Measurements from ENCODE around the gene CERK. TPM values are rescaled to one million over a fixed set of nuclear protein-coding genes. Genes with fewer than 3 reads are reported as not detected.

Gene CERK
- total and polyA plus RNA-seq, 7 experiments from 2014 or later = 40.4 to 138 (median 67.5) TPM

- no peaks in the 10 kb centered on the region for H3K27me3 ChIP-seq (ENCODE audit: control insufficient read depth in 2 of 2, insufficient read depth in 2 of 2, low read length in 2 of 2)
- no peaks in the 10 kb centered on the region for H3K9me3 ChIP-seq (ENCODE audit: control insufficient read depth in 2 of 3, low read length in 3 of 3)
- H3K4me1 Mint-ChIP-seq = peaks cover 48 to 84% (median 59%) of the 10 kb centered on the region in 7 donors
- no peak for ATAC-seq
- ChIA-PET POLR2A (interaction anchor here (1.3 kb wide), 1 partner anchor 43 kb away, joined by 3 read pairs; no protein-coding TSS in a partner anchor), CTCF (interaction anchor here (0.9 to 1.8 kb wide), 2 partner anchors 21 to 217 kb away, joined by 3 to 6 read pairs; no protein-coding TSS in a partner anchor)
- DNase-seq = no peak
- no peak overlapping the region for H3K4me3 ChIP-seq (ENCODE audit: low read length)
- H3K27me3 Mint-ChIP-seq = no peaks in the 10 kb centered on the region
- peaks cover 20 to 38% of the 10 kb centered on the region in 2 donors for H3K4me1 ChIP-seq (ENCODE audit: control insufficient read depth in 2 of 2, insufficient read depth in 2 of 2, low read length in 2 of 2)
- no peak overlapping the region for H3K27ac ChIP-seq (ENCODE audit: low read depth, low read length)
- intact Hi-C loops (cut with micrococcal nuclease) = no loop called here
- no peak overlapping the region for H3K4me3 Mint-ChIP-seq
- peaks cover 0 to 19% (median 5%) of the 10 kb centered on the region in 5 donors for H3K36me3 Mint-ChIP-seq
- H3K36me3 ChIP-seq (ENCODE audit: control insufficient read depth in 2 of 3, insufficient read depth in 3 of 3, low read length in 3 of 3) = no peaks in the 10 kb centered on the region
- peak overlapping the region in 5 of 9 donors; percentile 9 to 95 (median 38) for H3K27ac Mint-ChIP-seq
- H3K9me3 Mint-ChIP-seq = no peaks in the 10 kb centered on the region
These were observed 41.6 kb upstream of the CERK start for GRCh38 chr22:46779651-46780050.

GRCh38 chr22:46779023-46779422 lies 41.0 kb upstream of the CERK start:
- H3K36me3 Mint-ChIP-seq = peaks cover 0 to 16% (median 5%) of the 10 kb centered on the region in 5 donors
- no peak overlapping the region for H3K4me3 Mint-ChIP-seq
- H3K4me1 ChIP-seq (ENCODE audit: control insufficient read depth in 2 of 2, insufficient read depth in 2 of 2, low read length in 2 of 2) = peaks cover 26 to 44% of the 10 kb centered on the region in 2 donors
- H3K27ac Mint-ChIP-seq = peak overlapping the region in 3 of 9 donors; percentile 17 to 95 (median 59)
- ChIA-PET CTCF (no interaction called here), POLR2A (no interaction called here)
- intact Hi-C loops (cut with micrococcal nuclease) = no loop called here
- H3K9me3 ChIP-seq (ENCODE audit: control insufficient read depth in 2 of 3, low read length in 3 of 3) = no peaks in the 10 kb centered on the region
- no peaks in the 10 kb centered on the region for H3K27me3 ChIP-seq (ENCODE audit: control insufficient read depth in 2 of 2, insufficient read depth in 2 of 2, low read length in 2 of 2)
- ATAC-seq = no peak
- DNase-seq = no peak
- peaks cover 53 to 87% (median 63%) of the 10 kb centered on the region in 7 donors for H3K4me1 Mint-ChIP-seq
- no peak overlapping the region for H3K4me3 ChIP-seq (ENCODE audit: low read length)
- no peaks in the 10 kb centered on the region for H3K27me3 Mint-ChIP-seq
- H3K36me3 ChIP-seq (ENCODE audit: control insufficient read depth in 2 of 3, insufficient read depth in 3 of 3, low read length in 3 of 3) = no peaks in the 10 kb centered on the region
- no peak overlapping the region for H3K27ac ChIP-seq (ENCODE audit: low read depth, low read length)
- no peaks in the 10 kb centered on the region for H3K9me3 Mint-ChIP-seq

- ChIA-PET POLR2A (interaction anchor here (0.8 to 3.8 kb wide), 4 partner anchors 14 to 45 kb away, joined by 3 to 26 read pairs (median 4); partner anchors contain the start of gene TBC1D22A), CTCF (interaction anchor here (1.1 to 2.0 kb wide), 3 partner anchors 10 to 26 kb away, joined by 3 to 6 read pairs (median 4); partner anchors contain the start of gene TBC1D22A)
- Mint-ChIP-seq H3K4me1 (peaks cover 58 to 87% (median 66%) of the 10 kb centered on the region in 7 donors), H3K36me3 (peaks cover 0 to 10% (median 5%) of the 10 kb centered on the region in 5 donors), H3K27me3 (no peaks in the 10 kb centered on the region), H3K9me3 (no peaks in the 10 kb centered on the region), H3K4me3 (peak overlapping the region; percentile 55 to 84 (median 70)), H3K27ac (peak overlapping the region; percentile 53 to 95 (median 88))
- peak in 7 of 9 donors; percentile 21 to 47 (median 44) for DNase-seq
- H3K36me3 ChIP-seq (ENCODE audit: control insufficient read depth in 2 of 3, insufficient read depth in 3 of 3, low read length in 3 of 3) = no peaks in the 10 kb centered on the region
- no peaks in the 10 kb centered on the region for H3K9me3 ChIP-seq (ENCODE audit: control insufficient read depth in 2 of 3, low read length in 3 of 3)
- intact Hi-C loops (cut with micrococcal nuclease) = loop anchor here in 1 of 2 donors (2.0 kb wide), 1 partner anchor 13 kb away; no protein-coding TSS in a partner anchor
- H3K4me1 ChIP-seq (ENCODE audit: control insufficient read depth in 2 of 2, insufficient read depth in 2 of 2, low read length in 2 of 2) = peaks cover 29 to 50% of the 10 kb centered on the region in 2 donors
- ATAC-seq = peak; percentile 52
- no peaks in the 10 kb centered on the region for H3K27me3 ChIP-seq (ENCODE audit: control insufficient read depth in 2 of 2, insufficient read depth in 2 of 2, low read length in 2 of 2)
- H3K27ac ChIP-seq (ENCODE audit: low read depth, low read length) = peak overlapping the region; percentile 70
- no peak overlapping the region for H3K4me3 ChIP-seq (ENCODE audit: low read length)
These were observed 39.5 kb upstream of the CERK start for GRCh38 chr22:46777609-46777970.

GRCh38 chr22:46776876-46777608 lies 39.0 kb upstream of the CERK start:
- peaks cover 54 to 82% (median 66%) of the 10 kb centered on the region in 7 donors for H3K4me1 Mint-ChIP-seq

GRCh38 chr22:46775850-46776826 lies 38.1 kb upstream of the CERK start:
- ChIA-PET POLR2A (interaction anchor here (2.6 to 3.8 kb wide), 3 partner anchors 11 to 15 kb away, joined by 10 to 26 read pairs (median 11); partner anchors contain the start of gene TBC1D22A), CTCF (no interaction called here)
- peak overlapping the region; percentile 53 to 95 (median 88) for H3K27ac Mint-ChIP-seq
- Histone ChIP-seq H3K4me3 (ENCODE audit: low read length) (no peak overlapping the region), H3K27me3 (ENCODE audit: control insufficient read depth in 2 of 2, insufficient read depth in 2 of 2, low read length in 2 of 2) (no peaks in the 10 kb centered on the region), H3K4me1 (ENCODE audit: control insufficient read depth in 2 of 2, insufficient read depth in 2 of 2, low read length in 2 of 2) (peaks cover 29 to 50% of the 10 kb centered on the region in 2 donors), H3K9me3 (ENCODE audit: control insufficient read depth in 2 of 3, low read length in 3 of 3) (no peaks in the 10 kb centered on the region), H3K36me3 (ENCODE audit: control insufficient read depth in 2 of 3, insufficient read depth in 3 of 3, low read length in 3 of 3) (no peaks in the 10 kb centered on the region), H3K27ac (ENCODE audit: low read depth, low read length) (peak overlapping the region; percentile 70)
- no peaks in the 10 kb centered on the region for H3K9me3 Mint-ChIP-seq
- peaks cover 48 to 82% (median 66%) of the 10 kb centered on the region in 7 donors for H3K4me1 Mint-ChIP-seq
- intact Hi-C loops (cut with micrococcal nuclease) = loop anchor here in 1 of 2 donors (2.0 kb wide), 1 partner anchor 15 kb away; no protein-coding TSS in a partner anchor
- peaks cover 0 to 7% (median 4%) of the 10 kb centered on the region in 5 donors for H3K36me3 Mint-ChIP-seq
- H3K27me3 Mint-ChIP-seq = no peaks in the 10 kb centered on the region
- peak overlapping the region; percentile 57 to 84 (median 70) for H3K4me3 Mint-ChIP-seq
- ATAC-seq (no peak), DNase-seq (no peak)

More at GRCh38 chr22:46776876-46777608, 39.0 kb upstream of the CERK start:
- Mint-ChIP-seq H3K36me3 (peaks cover 0 to 10% (median 5%) of the 10 kb centered on the region in 5 donors), H3K9me3 (no peaks in the 10 kb centered on the region), H3K4me3 (peak overlapping the region; percentile 55 to 84 (median 70)), H3K27ac (peak overlapping the region; percentile 53 to 95 (median 88)), H3K27me3 (no peaks in the 10 kb centered on the region)
- ChIA-PET CTCF (interaction anchor here (1.3 to 2.0 kb wide), 2 partner anchors 10 to 27 kb away, joined by 4 to 6 read pairs; no protein-coding TSS in a partner anchor), POLR2A (interaction anchor here (1.0 to 3.8 kb wide), 2 partner anchors 15 to 38 kb away, joined by 3 to 26 read pairs; partner anchors contain the start of gene TBC1D22A)
- Histone ChIP-seq H3K27ac (ENCODE audit: low read depth, low read length) (peak overlapping the region; percentile 70), H3K27me3 (ENCODE audit: control insufficient read depth in 2 of 2, insufficient read depth in 2 of 2, low read length in 2 of 2) (no peaks in the 10 kb centered on the region), H3K9me3 (ENCODE audit: control insufficient read depth in 2 of 3, low read length in 3 of 3) (no peaks in the 10 kb centered on the region), H3K36me3 (ENCODE audit: control insufficient read depth in 2 of 3, insufficient read depth in 3 of 3, low read length in 3 of 3) (no peaks in the 10 kb centered on the region), H3K4me3 (ENCODE audit: low read length) (peak overlapping the region; percentile 22), H3K4me1 (ENCODE audit: control insufficient read depth in 2 of 2, insufficient read depth in 2 of 2, low read length in 2 of 2) (peaks cover 29 to 50% of the 10 kb centered on the region in 2 donors)
- DNase-seq (no peak), ATAC-seq (no peak)
- intact Hi-C loops (cut with micrococcal nuclease) = loop anchor here in 1 of 2 donors (2.0 kb wide), 1 partner anchor 14 kb away; no protein-coding TSS in a partner anchor

Data from naive thymus-derived CD4-positive, alpha-beta T cell (primary cell).